ENCODE measurements around the gene TEX51.

- TF ChIP-seq JUN (IDR thresholded peaks at IDR 0.05; ENCODE audit: borderline replicate concordance, insufficient read depth, insufficient read length, low read depth) (no peak), EZH2 (IDR thresholded peaks at IDR 0.05; ENCODE audit: borderline replicate concordance, low read depth, low read length, severe bottlenecking) (no peak), CTCF (IDR thresholded peaks at IDR 0.05; ENCODE audit: extremely low read depth in 1 of 2, insufficient read depth in 1 of 2, low read depth in 1 of 2, low read length in 2 of 2) (no peak), POLR2A (IDR thresholded peaks at IDR 0.05; ENCODE audit: low read depth, low read length) (no peak), FOS (IDR thresholded peaks at IDR 0.05; ENCODE audit: borderline replicate concordance, insufficient read depth, low read length) (no peak), MYC (IDR thresholded peaks at IDR 0.05; ENCODE audit: low read depth, low read length) (no peak), MAX (IDR thresholded peaks at IDR 0.05; ENCODE audit: insufficient read depth, insufficient read length) (no peak), POLR2AphosphoS5 (IDR thresholded peaks at IDR 0.05; ENCODE audit: insufficient read depth, low read depth, low read length) (no peak), GATA2 (IDR thresholded peaks at IDR 0.05; ENCODE audit: insufficient read depth, insufficient read length, low read depth, low read length) (no peak)
These were observed 4.6 kb upstream of the TEX51 start for GRCh38 chr2:126894082-126894481.

Data from endothelial cell of umbilical vein (primary cell).